KOPT-K1 (cell line): ENCODE data around the gene CHD2.

Experiments used
- H3K27ac ChIP-seq: fragments of 200-600 bp; sonication (generic); 2 replicates; pipeline ENCODE4 v1.5.1; 2016; ENCODE audit warnings: antibody characterized with exemption, mild to moderate bottlenecking, low read depth, low read length; ENCODE audit not compliant: poor library complexity, severe bottlenecking
- H3K36me3 ChIP-seq: fragments of 200-600 bp; sonication (generic); 2 replicates; pipeline ENCODE4 v1.5.1; 2017; ENCODE audit warnings: antibody characterized with exemption, mild to moderate bottlenecking, low read length, moderate library complexity; ENCODE audit not compliant: insufficient read depth
- H3K9me3 ChIP-seq: fragments of 200-600 bp; sonication (generic); 2 replicates; pipeline ENCODE4 v1.5.1; 2017; ENCODE audit warnings: antibody characterized with exemption, low read length, mild to moderate bottlenecking; ENCODE audit not compliant: insufficient read depth, poor library complexity, severe bottlenecking

Gene CHD2

GRCh38 chr15:93066224-93066681, 166.1 kb downstream of the CHD2 start:
- H3K36me3 ChIP-seq: no peaks in the 10 kb centered on the region
- H3K9me3 ChIP-seq: no peaks in the 10 kb centered on the region
- H3K27ac ChIP-seq: no peak overlapping the region

- no peaks in the 10 kb centered on the region for H3K9me3 ChIP-seq
- H3K36me3 ChIP-seq: no peaks in the 10 kb centered on the region
- no peak overlapping the region for H3K27ac ChIP-seq
Measured at GRCh38 chr15:93066834-93067648, 166.9 kb downstream of the CHD2 start.

- Histone ChIP-seq H3K27ac (no peak overlapping the region), H3K9me3 (no peaks in the 10 kb centered on the region), H3K36me3 (no peaks in the 10 kb centered on the region)
Measured at GRCh38 chr15:93067649-93068085, 167.5 kb downstream of the CHD2 start.

GRCh38 chr15:93068581-93069199, 168.6 kb downstream of the CHD2 start:
- no peaks in the 10 kb centered on the region for H3K9me3 ChIP-seq
- no peaks in the 10 kb centered on the region for H3K36me3 ChIP-seq
- no peak overlapping the region for H3K27ac ChIP-seq

- H3K36me3 ChIP-seq: no peaks in the 10 kb centered on the region
- no peak overlapping the region for H3K27ac ChIP-seq
- no peaks in the 10 kb centered on the region for H3K9me3 ChIP-seq
Measured at GRCh38 chr15:93070132-93070531, 170.0 kb downstream of the CHD2 start.

- Histone ChIP-seq H3K27ac (no peak overlapping the region), H3K9me3 (no peaks in the 10 kb centered on the region), H3K36me3 (no peaks in the 10 kb centered on the region)
Measured at GRCh38 chr15:93070551-93071296, 170.6 kb downstream of the CHD2 start.

- no peak overlapping the region for H3K27ac ChIP-seq
- H3K36me3 ChIP-seq: no peaks in the 10 kb centered on the region
- H3K9me3 ChIP-seq: no peaks in the 10 kb centered on the region
Measured at GRCh38 chr15:93071469-93071936, 171.4 kb downstream of the CHD2 start.

GRCh38 chr15:93072011-93072410, 171.9 kb downstream of the CHD2 start:
- H3K36me3 ChIP-seq: no peaks in the 10 kb centered on the region

GRCh38 chr15:93072411-93073394, 172.6 kb downstream of the CHD2 start:
- H3K36me3 ChIP-seq: no peaks in the 10 kb centered on the region
- no peaks in the 10 kb centered on the region for H3K9me3 ChIP-seq
- H3K27ac ChIP-seq: no peak overlapping the region

More at GRCh38 chr15:93072011-93072410, 171.9 kb downstream of the CHD2 start:
- Histone ChIP-seq H3K27ac (no peak overlapping the region), H3K9me3 (no peaks in the 10 kb centered on the region)

- Histone ChIP-seq H3K9me3 (no peaks in the 10 kb centered on the region), H3K36me3 (no peaks in the 10 kb centered on the region), H3K27ac (no peak overlapping the region)
Measured at GRCh38 chr15:93073465-93073952, 173.4 kb downstream of the CHD2 start.

GRCh38 chr15:93074599-93074998, 174.5 kb downstream of the CHD2 start:
- H3K27ac ChIP-seq: no peak overlapping the region
- no peaks in the 10 kb centered on the region for H3K9me3 ChIP-seq
- H3K36me3 ChIP-seq: no peaks in the 10 kb centered on the region

GRCh38 chr15:93076217-93076616, 176.1 kb downstream of the CHD2 start:
- H3K9me3 ChIP-seq: no peaks in the 10 kb centered on the region
- no peaks in the 10 kb centered on the region for H3K36me3 ChIP-seq
- H3K27ac ChIP-seq: no peak overlapping the region

- H3K9me3 ChIP-seq: no peaks in the 10 kb centered on the region
- no peak overlapping the region for H3K27ac ChIP-seq
- H3K36me3 ChIP-seq: no peaks in the 10 kb centered on the region
Measured at GRCh38 chr15:93076875-93077274, 176.8 kb downstream of the CHD2 start.
